Type B pancreatic cell (in vitro differentiated cells): ENCODE measurements around the gene CHMP2B. TPM values are rescaled to one million over a fixed set of nuclear protein-coding genes. Genes with fewer than 3 reads are reported as not detected.

Source experiments
- DNase-seq: peaks from one replicate; pipeline ENCODE4 v3.0.0; 2021; ENCODE audit warnings: mixed read lengths; ENCODE audit not compliant: unreplicated experiment; ENCODE audit errors: extremely low spot score
- H3K27ac Mint-ChIP-seq: 2 replicates; pipeline ENCODE4 v1.8.0; 2021; ENCODE audit warnings: mild to moderate bottlenecking, mixed read lengths
- H3K27me3 Mint-ChIP-seq: 2 replicates; pipeline ENCODE4 v1.8.0; 2021; ENCODE audit warnings: mixed read lengths
- H3K36me3 Mint-ChIP-seq: 2 replicates; pipeline ENCODE4 v1.8.0; 2021; ENCODE audit warnings: mixed read lengths
- H3K4me1 Mint-ChIP-seq: one replicate; pipeline ENCODE4 v1.8.0; 2021; ENCODE audit warnings: mixed read lengths; ENCODE audit not compliant: unreplicated experiment
- H3K4me3 Mint-ChIP-seq: 2 replicates; pipeline ENCODE4 v1.8.0; 2021; ENCODE audit warnings: mild to moderate bottlenecking, mixed read lengths
- H3K9me3 Mint-ChIP-seq: 2 replicates; pipeline ENCODE4 v1.8.0; 2021; ENCODE audit warnings: mixed read lengths
- CTCF ChIP-seq: fragments of 200-600 bp; sonication (generic); conservative IDR thresholded peaks from 2 replicates; pipeline ENCODE4 v1.5.0; 2021; ENCODE audit warnings: antibody characterized with exemption, mild to moderate bottlenecking
- total RNA-seq: library from RNA; stranded (reverse); gene quantifications from 2 replicates; pipeline ENCODE4 v1.2.1, GENCODE V29; 2021; ENCODE audit warnings: low replicate concordance

CHMP2B gene
- total RNA-seq, 1 donor from 2014 or later = 29.0 TPM

- H3K4me1 Mint-ChIP-seq = no peaks in the 10 kb centered on the region
- no peak overlapping the region for H3K27ac Mint-ChIP-seq
- H3K4me3 Mint-ChIP-seq = no peak overlapping the region
- H3K36me3 Mint-ChIP-seq = no peaks in the 10 kb centered on the region
- DNase-seq = no peak
- no peaks in the 10 kb centered on the region for H3K9me3 Mint-ChIP-seq
- no peak for TF ChIP-seq CTCF
- H3K27me3 Mint-ChIP-seq = peaks cover 32% of the 10 kb centered on the region
Measured at GRCh38 chr3:87209111-87209510, 18.0 kb upstream of the CHMP2B start.

- Mint-ChIP-seq H3K27me3 (peaks cover 39% of the 10 kb centered on the region), H3K27ac (no peak overlapping the region), H3K4me3 (no peak overlapping the region), H3K4me1 (no peaks in the 10 kb centered on the region), H3K36me3 (no peaks in the 10 kb centered on the region), H3K9me3 (no peaks in the 10 kb centered on the region)
- DNase-seq = no peak
- no peak for TF ChIP-seq CTCF
Measured at GRCh38 chr3:87218560-87218959, 8.5 kb upstream of the CHMP2B start.

DNA sequence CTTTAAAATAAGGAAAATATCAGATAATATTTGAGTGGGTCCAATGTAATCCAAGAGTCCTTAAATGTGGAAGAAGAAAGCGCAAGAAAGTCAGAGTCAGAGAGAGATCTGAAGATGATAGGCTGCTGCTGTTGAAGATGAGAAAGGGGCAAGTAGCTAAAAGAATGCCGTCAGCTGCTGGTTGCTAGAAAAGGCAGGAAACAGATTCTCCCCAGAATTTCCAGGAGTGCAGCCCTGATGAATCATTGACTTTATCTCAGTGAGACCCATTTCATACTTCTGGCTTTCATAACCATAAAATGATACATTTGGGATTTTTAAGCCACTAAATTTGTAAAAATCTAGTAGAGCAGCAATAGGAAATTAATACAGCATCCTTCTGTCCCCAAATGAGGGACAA, 7.5 kb upstream of the CHMP2B start:
- no peaks in the 10 kb centered on the region for H3K4me1 Mint-ChIP-seq
- no peak for TF ChIP-seq CTCF
- no peak overlapping the region for H3K27ac Mint-ChIP-seq
- H3K27me3 Mint-ChIP-seq = peaks cover 32% of the 10 kb centered on the region
- no peaks in the 10 kb centered on the region for H3K36me3 Mint-ChIP-seq
- no peak for DNase-seq
- H3K4me3 Mint-ChIP-seq = no peak overlapping the region
- no peaks in the 10 kb centered on the region for H3K9me3 Mint-ChIP-seq

DNA sequence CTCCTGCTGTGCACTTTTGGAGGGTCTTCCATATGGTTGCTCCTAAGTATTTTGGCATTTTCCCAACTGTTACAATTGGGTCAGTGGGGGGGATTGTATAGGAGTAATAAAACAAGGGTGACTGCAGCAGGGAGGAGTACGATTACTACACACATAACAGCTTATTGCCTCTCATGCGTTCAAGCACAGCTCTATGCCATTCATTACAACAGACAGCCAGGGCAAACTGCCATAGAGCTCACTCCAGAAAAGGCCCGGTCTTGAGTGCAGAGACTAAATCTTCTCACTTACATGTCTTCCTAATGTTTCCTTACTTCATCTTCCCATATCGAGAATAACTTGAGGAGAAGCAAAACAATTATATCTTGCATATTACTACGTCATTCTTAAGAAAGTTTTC, 1.4 kb upstream of the CHMP2B start:
- Mint-ChIP-seq H3K36me3 (no peaks in the 10 kb centered on the region), H3K27ac (no peak overlapping the region), H3K9me3 (no peaks in the 10 kb centered on the region), H3K27me3 (peaks cover 14% of the 10 kb centered on the region), H3K4me1 (peaks cover 19% of the 10 kb centered on the region), H3K4me3 (peak overlapping the region; percentile 73)
- TF ChIP-seq CTCF = no peak
- DNase-seq = no peak

DNA sequence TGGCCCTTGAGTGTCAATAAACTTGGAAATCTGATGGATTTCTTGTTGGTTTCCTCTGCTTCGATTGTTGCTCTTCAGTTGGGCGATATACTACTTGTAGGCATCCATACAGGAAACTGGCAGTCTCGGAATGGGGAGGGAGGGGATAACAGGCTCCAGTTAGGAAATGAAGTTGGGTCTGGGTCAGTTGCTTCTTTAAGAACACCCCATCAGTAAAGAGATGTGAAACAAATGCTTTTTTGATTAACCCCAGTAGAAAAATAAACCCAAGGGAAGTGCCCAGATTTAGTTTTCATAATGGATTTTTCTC, 681 bp downstream of the CHMP2B start:
- H3K9me3 Mint-ChIP-seq = no peaks in the 10 kb centered on the region
- H3K4me1 Mint-ChIP-seq = peaks cover 19% of the 10 kb centered on the region
- peak overlapping the region; percentile 100 for H3K27ac Mint-ChIP-seq
- no peak for TF ChIP-seq CTCF
- H3K27me3 Mint-ChIP-seq = peaks cover 9% of the 10 kb centered on the region
- DNase-seq = no peak
- H3K4me3 Mint-ChIP-seq = peak overlapping the region; percentile 98
- peaks cover 5% of the 10 kb centered on the region for H3K36me3 Mint-ChIP-seq

DNA sequence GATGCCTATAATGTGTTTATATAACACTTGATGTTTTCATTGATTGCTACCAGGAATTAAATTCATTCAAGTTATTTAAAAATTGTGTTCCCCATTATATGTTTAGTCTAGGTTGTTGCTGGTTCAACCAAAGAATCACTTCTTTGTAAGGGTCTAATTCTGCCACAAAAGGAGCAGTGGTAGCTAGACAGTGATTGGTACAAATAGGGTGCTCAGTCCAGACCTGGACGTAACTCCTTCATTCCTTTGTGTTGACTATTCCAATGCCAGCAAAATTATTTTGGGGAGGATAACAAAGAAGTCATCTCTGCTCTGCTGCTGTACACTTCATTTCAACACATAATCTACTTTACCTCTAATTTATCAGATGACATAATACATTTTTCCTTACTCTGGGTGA, 1.2 kb downstream of the CHMP2B start:
- TF ChIP-seq CTCF = no peak
- H3K4me1 Mint-ChIP-seq = peaks cover 19% of the 10 kb centered on the region
- peaks cover 5% of the 10 kb centered on the region for H3K36me3 Mint-ChIP-seq
- no peaks in the 10 kb centered on the region for H3K9me3 Mint-ChIP-seq
- DNase-seq = no peak
- peaks cover 6% of the 10 kb centered on the region for H3K27me3 Mint-ChIP-seq
- peak overlapping the region; percentile 100 for H3K27ac Mint-ChIP-seq
- H3K4me3 Mint-ChIP-seq = peak overlapping the region; percentile 98
